ENCODE data around the gene HAP1. TPM values are rescaled to one million over a fixed set of nuclear protein-coding genes. Genes with fewer than 3 reads are reported as not detected.
"Not testable (repeated sequence)": the region's sequence is repeated elsewhere in the genome, so short reads cannot be mapped to it uniquely, and the experiment has no call there.

HAP1 gene
- total RNA-seq, 4 donors from 2014 or later, result 1.0 to 9.3 (median 1.2) TPM

- Histone ChIP-seq H3K36me3 (peaks cover 37% of the 10 kb centered on the region), H3K9me3 (no peaks in the 10 kb centered on the region), H3K4me1 (peaks cover 35% of the 10 kb centered on the region), H3K4me3 (peak overlapping the region; percentile 73), H3K27me3 (no peaks in the 10 kb centered on the region), H3K27ac (peak overlapping the region; percentile 100)
- TF ChIP-seq CTCF (IDR thresholded peaks at IDR 0.05) (peak in 1 of 2 donors; percentile 15), EP300 (IDR thresholded peaks at IDR 0.05) (no peak)
- DNase-seq (ENCODE audit: low spot score in 2 of 2), result no peak
- WGBS, result 8% methylated on average over 20 of the region's 23 CpGs
These were observed 46.4 kb downstream of the HAP1 start for GRCh38 chr17:41687828-41688640.

GRCh38 chr17:41686281-41686680 is 48.2 kb downstream of the HAP1 start:
- no peak for DNase-seq (ENCODE audit: low spot score in 2 of 2)
- WGBS, result 92% methylated on average over 4 of the region's 4 CpGs
- H3K27ac ChIP-seq, result no peak overlapping the region
- peaks cover 27% of the 10 kb centered on the region for H3K4me1 ChIP-seq
- TF ChIP-seq POLR2AphosphoS5 (IDR thresholded peaks at IDR 0.05) (no peak), EP300 (IDR thresholded peaks at IDR 0.05) (no peak)
- no peak overlapping the region for H3K4me3 ChIP-seq
- peaks cover 20% of the 10 kb centered on the region for H3K36me3 ChIP-seq
- H3K27me3 ChIP-seq, result no peaks in the 10 kb centered on the region
- no peaks in the 10 kb centered on the region for H3K9me3 ChIP-seq

- Histone ChIP-seq H3K4me1 (peaks cover 21% of the 10 kb centered on the region), H3K36me3 (peaks cover 14% of the 10 kb centered on the region)
- WGBS, result 90% methylated on average over 13 of the region's 13 CpGs
- H3K4me3 ChIP-seq; DNase-seq (ENCODE audit: low spot score in 2 of 2); H3K27me3 ChIP-seq; H3K27ac ChIP-seq; H3K9me3 ChIP-seq: not testable (repeated sequence)
These were observed 48.7 kb downstream of the HAP1 start for GRCh38 chr17:41685753-41686152.

GRCh38 chr17:41684035-41684434 is 50.4 kb downstream of the HAP1 start:
- no peak for TF ChIP-seq CTCF (IDR thresholded peaks at IDR 0.05)
- WGBS, result 61% methylated on average over 4 of the region's 4 CpGs
- no peak for DNase-seq (ENCODE audit: low spot score in 2 of 2)
- Histone ChIP-seq H3K27me3 (no peaks in the 10 kb centered on the region), H3K27ac (no peak overlapping the region), H3K4me1 (peaks cover 16% of the 10 kb centered on the region), H3K4me3 (no peak overlapping the region), H3K36me3 (no peaks in the 10 kb centered on the region), H3K9me3 (no peaks in the 10 kb centered on the region)

- no peak overlapping the region for H3K27ac ChIP-seq
- peaks cover 21% of the 10 kb centered on the region for H3K4me1 ChIP-seq
- H3K9me3 ChIP-seq, result no peaks in the 10 kb centered on the region
- no peaks in the 10 kb centered on the region for H3K27me3 ChIP-seq
- WGBS, result 70% methylated on average over 8 of the region's 8 CpGs
- DNase-seq (ENCODE audit: low spot score in 2 of 2), result no peak
- no peaks in the 10 kb centered on the region for H3K36me3 ChIP-seq
- no peak overlapping the region for H3K4me3 ChIP-seq
- TF ChIP-seq POLR2AphosphoS5 (IDR thresholded peaks at IDR 0.05) (no peak), POLR2A (IDR thresholded peaks at IDR 0.05) (no peak), EP300 (IDR thresholded peaks at IDR 0.05) (no peak), CTCF (IDR thresholded peaks at IDR 0.05) (no peak)
These were observed 50.9 kb downstream of the HAP1 start for GRCh38 chr17:41683441-41684007.

GRCh38 chr17:41682631-41683030 is 51.8 kb downstream of the HAP1 start:
- no peaks in the 10 kb centered on the region for H3K9me3 ChIP-seq
- no peaks in the 10 kb centered on the region for H3K27me3 ChIP-seq
- no peak for TF ChIP-seq CTCF (IDR thresholded peaks at IDR 0.05)
- TF ChIP-seq EP300 (IDR thresholded peaks at IDR 0.05), result no peak
- no peak for TF ChIP-seq POLR2A (IDR thresholded peaks at IDR 0.05)
- TF ChIP-seq POLR2AphosphoS5 (IDR thresholded peaks at IDR 0.05), result no peak
- no peaks in the 10 kb centered on the region for H3K36me3 ChIP-seq
- peaks cover 22% of the 10 kb centered on the region for H3K4me1 ChIP-seq
- WGBS, result 79% methylated on average over 5 of the region's 5 CpGs
- no peak for DNase-seq (ENCODE audit: low spot score in 2 of 2)
- no peak overlapping the region for H3K4me3 ChIP-seq
- H3K27ac ChIP-seq, result no peak overlapping the region

All from suprapubic skin (tissue), 4 donors.